ENCODE data around the gene S1PR5.
A peak's percentile ranks its signal among the peaks of the same experiment; 100 is the strongest.

The S1PR5 gene

DNA sequence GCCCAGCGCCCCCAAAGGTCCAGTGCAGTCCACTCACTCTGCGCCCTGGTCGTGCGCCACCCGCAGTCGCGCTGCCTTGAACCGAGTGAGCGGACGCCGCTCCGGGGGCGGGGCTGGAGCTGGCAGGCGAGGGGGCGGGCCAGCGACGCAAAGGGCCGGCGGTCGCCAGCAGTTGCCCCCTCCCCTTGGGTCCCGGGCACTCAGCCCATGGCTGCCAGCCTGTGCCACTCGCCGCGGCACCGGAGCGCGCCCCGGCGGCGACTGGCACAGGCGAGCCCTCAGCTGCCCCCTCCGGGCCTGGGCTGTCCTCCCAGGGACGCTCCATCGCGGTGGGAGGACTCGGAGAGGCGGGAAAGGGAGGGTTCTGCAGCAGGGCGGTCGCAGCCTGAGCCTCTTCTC lies at the start of gene S1PR5:
TSS of gene S1PR5 (minus strand) at position 87 of the 399 bp plus-strand sequence. CDS start 2,436 bp downstream, outside the sequence.
- no peak for DNase-seq
- no peak for TF ChIP-seq CTCF (IDR thresholded peaks at IDR 0.05; ENCODE audit: low read depth, low read length)
- no peaks in the 10 kb centered on the region for H3K36me3 ChIP-seq
- no peaks in the 10 kb centered on the region for H3K27me3 ChIP-seq (ENCODE audit: insufficient read depth, low read depth, severe bottlenecking)
- no peak within 1 kb of the TSS for H3K27ac ChIP-seq
- no peak within 1 kb of the TSS for H3K4me3 ChIP-seq (ENCODE audit: low read depth, low read length)
- no peaks in the 10 kb centered on the region for H3K9me3 ChIP-seq (ENCODE audit: severe bottlenecking)

GRCh38 chr19:10566658-10567410 lies 49.6 kb upstream of the S1PR5 start:
- Histone ChIP-seq H3K27me3 (ENCODE audit: insufficient read depth, low read depth, severe bottlenecking) (no peaks in the 10 kb centered on the region), H3K36me3 (peaks cover 42% of the 10 kb centered on the region), H3K9me3 (ENCODE audit: severe bottlenecking) (no peaks in the 10 kb centered on the region), H3K27ac (peak overlapping the region; percentile 50), H3K4me3 (ENCODE audit: low read depth, low read length) (no peak overlapping the region)
- no peak for DNase-seq
- no peak for TF ChIP-seq CTCF (IDR thresholded peaks at IDR 0.05; ENCODE audit: low read depth, low read length)

DNA sequence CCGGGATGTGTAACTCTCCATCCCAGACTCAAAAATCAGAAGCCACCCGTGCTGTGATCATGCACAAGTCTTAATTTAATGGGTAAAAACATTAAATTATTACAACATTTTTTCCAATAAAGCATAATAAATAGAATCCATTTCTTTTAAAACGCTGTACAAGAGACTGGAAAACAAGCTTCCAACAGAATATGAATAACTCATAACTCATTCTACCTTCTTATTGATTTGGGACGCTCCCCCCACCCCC lies 49.1 kb upstream of the S1PR5 start:
- peak overlapping the region; percentile 23 for H3K4me3 ChIP-seq (ENCODE audit: low read depth, low read length)
- no peak for TF ChIP-seq CTCF (IDR thresholded peaks at IDR 0.05; ENCODE audit: low read depth, low read length)
- no peaks in the 10 kb centered on the region for H3K9me3 ChIP-seq (ENCODE audit: severe bottlenecking)
- H3K36me3 ChIP-seq, result peaks cover 47% of the 10 kb centered on the region
- no peaks in the 10 kb centered on the region for H3K27me3 ChIP-seq (ENCODE audit: insufficient read depth, low read depth, severe bottlenecking)
- no peak for DNase-seq
- H3K27ac ChIP-seq, result peak overlapping the region; percentile 50

- peaks cover 52% of the 10 kb centered on the region for H3K36me3 ChIP-seq
- H3K27me3 ChIP-seq (ENCODE audit: insufficient read depth, low read depth, severe bottlenecking), result no peaks in the 10 kb centered on the region
- peak; percentile 99 for DNase-seq
- H3K9me3 ChIP-seq (ENCODE audit: severe bottlenecking), result no peaks in the 10 kb centered on the region
- peak; percentile 43 for TF ChIP-seq CTCF (IDR thresholded peaks at IDR 0.05; ENCODE audit: low read depth, low read length)
- peak within 1 kb of the TSS; percentile 92 for H3K4me3 ChIP-seq (ENCODE audit: low read depth, low read length)
- peak within 1 kb of the TSS; percentile 98 for H3K27ac ChIP-seq
Observed at GRCh38 chr19:10565567-10566407, 48.5 kb upstream of the S1PR5 start, which contains the start of gene KRI1. Gene KRI1 (minus strand): TSS chr19:10566010. CDS start chr19:10565999, 11 bp downstream.

DNA sequence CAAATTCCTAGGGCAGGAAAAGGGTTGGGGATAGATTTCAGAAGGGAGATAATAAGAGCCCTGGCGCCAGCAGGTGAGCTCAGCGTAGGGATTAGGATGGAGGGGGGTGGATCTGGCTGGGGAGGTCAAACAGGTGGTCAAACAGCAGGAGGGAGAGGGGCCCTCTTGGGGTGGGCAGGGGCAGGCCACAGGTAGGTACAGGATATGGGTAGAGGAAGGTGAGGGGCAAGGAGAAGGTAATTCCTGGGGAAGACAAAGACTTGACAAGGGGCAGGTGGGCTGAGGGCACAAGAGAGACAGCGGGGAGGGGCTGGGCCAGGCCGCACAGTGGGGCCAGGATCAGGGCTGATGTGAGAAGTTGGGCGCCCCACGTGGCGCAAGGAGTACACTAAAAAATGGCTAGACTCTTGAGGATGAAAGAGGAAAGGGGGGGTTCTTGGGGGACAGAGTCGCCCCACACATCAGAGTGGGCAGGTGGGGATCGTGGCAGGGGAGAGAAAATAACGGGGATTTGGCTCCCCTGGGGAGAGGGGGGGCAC lies 47.9 kb upstream of the S1PR5 start:
- Histone ChIP-seq H3K27me3 (ENCODE audit: insufficient read depth, low read depth, severe bottlenecking) (no peaks in the 10 kb centered on the region), H3K9me3 (ENCODE audit: severe bottlenecking) (no peaks in the 10 kb centered on the region), H3K4me3 (ENCODE audit: low read depth, low read length) (peak overlapping the region; percentile 92), H3K36me3 (peaks cover 59% of the 10 kb centered on the region), H3K27ac (peak overlapping the region; percentile 98)
- TF ChIP-seq CTCF (IDR thresholded peaks at IDR 0.05; ENCODE audit: low read depth, low read length), result peak; percentile 39
- DNase-seq, result peak; percentile 89
